ENCODE measurements around the gene FZD10.

FZD10 gene

DNA sequence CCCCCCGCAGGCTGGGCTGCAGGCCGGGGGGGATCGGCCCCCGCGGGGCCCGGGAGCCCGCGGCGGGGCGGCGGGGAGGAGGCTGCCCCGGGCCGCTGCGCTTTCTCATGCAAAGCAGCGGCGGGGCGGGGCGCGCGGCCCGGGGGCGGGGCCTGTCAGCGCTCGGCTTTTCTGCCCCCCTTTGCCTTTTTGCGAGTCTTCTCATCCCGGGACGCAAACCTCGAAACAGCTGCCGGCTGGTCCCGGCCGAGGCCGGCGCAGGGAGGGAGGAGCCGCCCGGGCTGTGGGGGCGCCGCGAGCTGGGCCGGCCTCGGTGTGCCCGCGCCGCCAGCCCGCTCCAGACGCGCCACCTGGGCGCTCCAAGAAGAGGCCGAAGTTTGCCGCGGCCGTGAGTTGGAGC is at the start of gene FZD10:
Gene FZD10, plus strand, starts transcription at position 198 of the 400 bp plus-strand sequence. CDS start 479 bp downstream, outside the sequence.
- H3K4me3 ChIP-seq (ENCODE audit: control insufficient read depth, low read depth, low read length), result no peak within 1 kb of the TSS
- peak; percentile 6 for DNase-seq (ENCODE audit: low read depth)
- TF ChIP-seq, protein P1, sequence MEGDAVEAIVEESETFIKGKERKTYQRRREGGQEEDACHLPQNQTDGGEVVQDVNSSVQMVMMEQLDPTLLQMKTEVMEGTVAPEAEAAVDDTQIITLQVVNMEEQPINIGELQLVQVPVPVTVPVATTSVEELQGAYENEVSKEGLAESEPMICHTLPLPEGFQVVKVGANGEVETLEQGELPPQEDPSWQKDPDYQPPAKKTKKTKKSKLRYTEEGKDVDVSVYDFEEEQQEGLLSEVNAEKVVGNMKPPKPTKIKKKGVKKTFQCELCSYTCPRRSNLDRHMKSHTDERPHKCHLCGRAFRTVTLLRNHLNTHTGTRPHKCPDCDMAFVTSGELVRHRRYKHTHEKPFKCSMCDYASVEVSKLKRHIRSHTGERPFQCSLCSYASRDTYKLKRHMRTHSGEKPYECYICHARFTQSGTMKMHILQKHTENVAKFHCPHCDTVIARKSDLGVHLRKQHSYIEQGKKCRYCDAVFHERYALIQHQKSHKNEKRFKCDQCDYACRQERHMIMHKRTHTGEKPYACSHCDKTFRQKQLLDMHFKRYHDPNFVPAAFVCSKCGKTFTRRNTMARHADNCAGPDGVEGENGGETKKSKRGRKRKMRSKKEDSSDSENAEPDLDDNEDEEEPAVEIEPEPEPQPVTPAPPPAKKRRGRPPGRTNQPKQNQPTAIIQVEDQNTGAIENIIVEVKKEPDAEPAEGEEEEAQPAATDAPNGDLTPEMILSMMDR (conservative IDR thresholded peaks at IDR 0.05; ENCODE audit: control insufficient read depth, insufficient read depth, low read depth, low read length), result no peak

DNA sequence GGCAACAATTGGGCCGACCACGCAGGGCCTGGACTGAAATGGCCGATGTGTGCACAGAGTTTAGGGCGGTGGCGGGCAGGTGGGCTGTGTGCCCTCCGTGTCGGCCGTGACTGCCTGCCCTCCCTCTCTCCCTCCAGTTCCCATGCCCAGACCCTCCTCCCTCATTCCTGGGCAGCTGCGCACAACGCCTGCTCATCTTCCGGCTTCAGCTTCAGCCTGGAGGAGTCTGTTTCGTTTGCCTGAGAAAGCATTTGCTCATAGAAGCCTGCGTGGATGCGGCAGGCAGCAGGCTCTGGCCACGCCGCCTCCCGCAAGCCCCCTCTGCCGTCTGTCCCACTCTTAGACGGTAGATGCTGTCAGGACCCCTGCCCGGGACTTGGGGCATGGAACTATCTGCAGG is 47.3 kb upstream of the FZD10 start:
- DNase-seq (ENCODE audit: low read depth), result no peak
- no peak overlapping the region for H3K4me3 ChIP-seq (ENCODE audit: control insufficient read depth, low read depth, low read length)

GRCh38 chr12:130115646-130116045 is 46.6 kb upstream of the FZD10 start:
- TF ChIP-seq, protein P1 (conservative IDR thresholded peaks at IDR 0.05; ENCODE audit: control insufficient read depth, insufficient read depth, low read depth, low read length), result no peak
- no peak overlapping the region for H3K4me3 ChIP-seq (ENCODE audit: control insufficient read depth, low read depth, low read length)
- no peak for DNase-seq (ENCODE audit: low read depth)

More for the DNA sequence above, 47.3 kb upstream of the FZD10 start:
- TF ChIP-seq, protein P1 (conservative IDR thresholded peaks at IDR 0.05; ENCODE audit: control insufficient read depth, insufficient read depth, low read depth, low read length), result no peak

DNA sequence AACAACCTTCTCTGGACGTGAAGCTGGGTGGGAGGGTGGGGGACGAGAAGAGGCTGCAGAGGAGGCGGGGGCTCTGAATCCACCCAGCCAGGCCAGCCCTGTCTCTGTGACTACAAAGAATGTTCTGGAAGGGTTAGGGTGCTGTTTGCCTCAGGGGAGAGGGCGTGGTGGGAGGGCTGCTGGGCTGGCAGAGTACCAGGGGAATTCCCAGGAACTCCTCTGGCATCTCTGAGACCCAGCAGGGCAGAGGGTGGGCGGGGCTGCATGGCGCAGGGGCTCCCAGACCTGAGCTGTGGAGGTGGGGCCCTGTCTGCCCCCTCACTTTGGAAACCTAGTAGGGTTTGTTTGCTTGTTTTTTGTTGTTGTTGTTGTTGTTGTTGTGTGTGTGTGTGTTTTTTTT is 45.5 kb upstream of the FZD10 start:
- no peak for DNase-seq (ENCODE audit: low read depth)
- H3K4me3 ChIP-seq (ENCODE audit: control insufficient read depth, low read depth, low read length), result no peak overlapping the region
- TF ChIP-seq, protein P1 (conservative IDR thresholded peaks at IDR 0.05; ENCODE audit: control insufficient read depth, insufficient read depth, low read depth, low read length), result no peak

GRCh38 chr12:130117233-130117632 is 45.0 kb upstream of the FZD10 start:
- TF ChIP-seq, protein P1 (conservative IDR thresholded peaks at IDR 0.05; ENCODE audit: control insufficient read depth, insufficient read depth, low read depth, low read length), result no peak
- H3K4me3 ChIP-seq (ENCODE audit: control insufficient read depth, low read depth, low read length), result no peak overlapping the region
- DNase-seq (ENCODE audit: low read depth), result no peak

- H3K4me3 ChIP-seq (ENCODE audit: control insufficient read depth, low read depth, low read length), result no peak overlapping the region
- no peak for DNase-seq (ENCODE audit: low read depth)
- TF ChIP-seq, protein P1 (conservative IDR thresholded peaks at IDR 0.05; ENCODE audit: control insufficient read depth, insufficient read depth, low read depth, low read length), result no peak
Measured at GRCh38 chr12:130117701-130118100, 44.6 kb upstream of the FZD10 start.

DNA sequence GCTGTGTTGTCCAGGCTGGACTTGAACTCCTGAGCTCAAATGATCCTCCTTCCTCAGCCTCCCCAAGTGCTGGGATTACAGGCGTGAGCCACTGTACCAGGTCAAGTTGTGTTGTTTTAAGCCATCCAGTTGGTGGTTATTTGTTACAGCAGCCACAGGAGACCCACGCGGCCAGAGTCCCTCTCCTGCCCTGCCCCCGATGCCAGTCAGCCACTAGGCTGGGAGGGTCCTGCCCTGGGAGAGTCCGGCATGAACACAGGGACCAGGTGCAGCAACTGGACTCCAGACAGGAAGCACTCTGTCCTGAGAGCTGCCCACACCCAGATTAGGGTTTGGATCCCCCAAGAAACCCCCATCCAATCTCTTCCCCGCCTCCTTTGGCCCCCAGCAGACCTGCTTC is 44.1 kb upstream of the FZD10 start:
- TF ChIP-seq, protein P1 (conservative IDR thresholded peaks at IDR 0.05; ENCODE audit: control insufficient read depth, insufficient read depth, low read depth, low read length), result no peak
- H3K4me3 ChIP-seq (ENCODE audit: control insufficient read depth, low read depth, low read length), result no peak overlapping the region
- no peak for DNase-seq (ENCODE audit: low read depth)

All from fibroblast of mammary gland (primary cell).